ENCODE measurements around the gene THADA.

The THADA gene

DNA sequence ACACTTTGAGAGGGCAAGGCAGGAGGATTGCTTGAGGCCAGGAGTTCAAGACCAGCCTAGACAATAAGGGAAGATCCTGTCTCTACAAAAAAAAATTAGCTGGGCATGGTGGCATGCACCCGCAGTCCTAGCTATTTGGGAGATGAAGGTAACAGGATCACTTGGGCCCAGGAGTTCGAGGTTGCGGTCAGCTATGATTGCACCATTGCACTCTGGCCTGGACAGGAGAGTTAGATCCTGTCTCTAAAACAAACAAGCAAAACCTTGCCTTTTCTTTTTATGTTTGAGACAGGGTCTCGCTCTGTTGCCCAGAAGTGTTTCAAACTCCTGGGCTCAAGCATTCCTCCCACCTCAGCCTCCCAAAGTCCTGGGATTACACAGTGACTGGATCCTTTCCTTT lies 14.5 kb upstream of the THADA start:
- Histone ChIP-seq H3F3A (ENCODE audit: insufficient read depth) (no peaks in the 10 kb centered on the region), H4K20me1 (ENCODE audit: low read depth, low read length) (no peaks in the 10 kb centered on the region), H3K4me3 (ENCODE audit: insufficient read depth, low read length, poor library complexity, severe bottlenecking) (no peak overlapping the region), H2AFZ (ENCODE audit: low read depth, low read length, severe bottlenecking) (no peak overlapping the region), H3K9me2 (replicated peaks; ENCODE audit: insufficient read depth, low read length) (no peaks in the 10 kb centered on the region), H3K9ac (ENCODE audit: low read length) (no peak overlapping the region), H3K4me2 (ENCODE audit: low read depth, low read length, poor library complexity, severe bottlenecking) (no peak overlapping the region), H3K36me3 (ENCODE audit: low read length) (no peaks in the 10 kb centered on the region), H3K79me2 (ENCODE audit: insufficient read depth, low read length) (no peaks in the 10 kb centered on the region), H3K9me3 (ENCODE audit: insufficient read depth, low read length) (no peaks in the 10 kb centered on the region), H3K27me3 (ENCODE audit: low read length) (no peaks in the 10 kb centered on the region), H3K27ac (ENCODE audit: low read depth, low read length) (no peak overlapping the region)
- TF ChIP-seq, protein P1, sequence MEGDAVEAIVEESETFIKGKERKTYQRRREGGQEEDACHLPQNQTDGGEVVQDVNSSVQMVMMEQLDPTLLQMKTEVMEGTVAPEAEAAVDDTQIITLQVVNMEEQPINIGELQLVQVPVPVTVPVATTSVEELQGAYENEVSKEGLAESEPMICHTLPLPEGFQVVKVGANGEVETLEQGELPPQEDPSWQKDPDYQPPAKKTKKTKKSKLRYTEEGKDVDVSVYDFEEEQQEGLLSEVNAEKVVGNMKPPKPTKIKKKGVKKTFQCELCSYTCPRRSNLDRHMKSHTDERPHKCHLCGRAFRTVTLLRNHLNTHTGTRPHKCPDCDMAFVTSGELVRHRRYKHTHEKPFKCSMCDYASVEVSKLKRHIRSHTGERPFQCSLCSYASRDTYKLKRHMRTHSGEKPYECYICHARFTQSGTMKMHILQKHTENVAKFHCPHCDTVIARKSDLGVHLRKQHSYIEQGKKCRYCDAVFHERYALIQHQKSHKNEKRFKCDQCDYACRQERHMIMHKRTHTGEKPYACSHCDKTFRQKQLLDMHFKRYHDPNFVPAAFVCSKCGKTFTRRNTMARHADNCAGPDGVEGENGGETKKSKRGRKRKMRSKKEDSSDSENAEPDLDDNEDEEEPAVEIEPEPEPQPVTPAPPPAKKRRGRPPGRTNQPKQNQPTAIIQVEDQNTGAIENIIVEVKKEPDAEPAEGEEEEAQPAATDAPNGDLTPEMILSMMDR (IDR thresholded peaks at IDR 0.05; ENCODE audit: insufficient read depth, low read length, poor library complexity, severe bottlenecking), result no peak
- no peak for TF ChIP-seq EZH2phosphoT487 (conservative IDR thresholded peaks at IDR 0.05; ENCODE audit: low read length)

DNA sequence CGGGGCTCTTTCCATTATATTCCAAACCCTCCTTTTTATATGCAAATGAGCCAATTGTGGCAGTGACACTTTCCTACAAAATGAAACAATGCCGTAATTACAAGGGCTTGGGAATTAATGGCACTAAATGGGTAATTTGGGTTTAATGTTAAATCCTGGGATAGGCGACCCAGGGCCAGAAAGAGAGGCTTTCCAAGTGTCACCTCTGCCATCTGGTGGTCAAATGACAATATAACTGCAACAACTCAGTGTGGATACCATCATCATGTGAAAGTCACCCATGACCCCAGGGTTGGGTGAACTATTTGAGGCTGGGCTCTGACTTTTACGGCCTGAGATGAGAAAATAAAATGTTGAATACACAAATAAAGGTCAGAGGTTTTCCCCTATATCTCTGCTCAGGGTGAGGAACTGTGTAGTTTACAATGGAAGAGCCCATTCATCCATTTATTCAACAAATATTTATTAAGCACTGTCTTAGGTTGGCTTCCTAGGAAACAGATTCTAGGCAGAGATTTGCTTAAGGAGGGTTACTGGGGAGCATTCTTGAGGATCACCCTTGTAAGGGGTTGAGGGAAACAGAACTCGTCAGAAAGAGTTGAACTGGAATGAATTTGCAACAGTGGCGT lies 13.6 kb upstream of the THADA start:
- H3K9me2 ChIP-seq (replicated peaks; ENCODE audit: insufficient read depth, low read length), result no peaks in the 10 kb centered on the region
- H3K27ac ChIP-seq (ENCODE audit: low read depth, low read length), result no peak overlapping the region
- no peaks in the 10 kb centered on the region for H3K27me3 ChIP-seq (ENCODE audit: low read length)
- TF ChIP-seq, protein P1 (IDR thresholded peaks at IDR 0.05; ENCODE audit: insufficient read depth, low read length, poor library complexity, severe bottlenecking), result peak; percentile 73
- TF ChIP-seq EZH2phosphoT487 (conservative IDR thresholded peaks at IDR 0.05; ENCODE audit: low read length), result no peak
- no peak overlapping the region for H2AFZ ChIP-seq (ENCODE audit: low read depth, low read length, severe bottlenecking)
- no peaks in the 10 kb centered on the region for H3K9me3 ChIP-seq (ENCODE audit: insufficient read depth, low read length)
- no peak overlapping the region for H3K4me2 ChIP-seq (ENCODE audit: low read depth, low read length, poor library complexity, severe bottlenecking)
- H3K79me2 ChIP-seq (ENCODE audit: insufficient read depth, low read length), result no peaks in the 10 kb centered on the region
- no peaks in the 10 kb centered on the region for H3F3A ChIP-seq (ENCODE audit: insufficient read depth)
- H3K4me3 ChIP-seq (ENCODE audit: insufficient read depth, low read length, poor library complexity, severe bottlenecking), result no peak overlapping the region
- H3K9ac ChIP-seq (ENCODE audit: low read length), result no peak overlapping the region
- no peaks in the 10 kb centered on the region for H4K20me1 ChIP-seq (ENCODE audit: low read depth, low read length)
- no peaks in the 10 kb centered on the region for H3K36me3 ChIP-seq (ENCODE audit: low read length)

- Histone ChIP-seq H3K9ac (ENCODE audit: low read length) (no peak overlapping the region), H4K20me1 (ENCODE audit: low read depth, low read length) (no peaks in the 10 kb centered on the region), H2AFZ (ENCODE audit: low read depth, low read length, severe bottlenecking) (no peak overlapping the region), H3K9me2 (replicated peaks; ENCODE audit: insufficient read depth, low read length) (no peaks in the 10 kb centered on the region), H3K36me3 (ENCODE audit: low read length) (no peaks in the 10 kb centered on the region), H3K4me2 (ENCODE audit: low read depth, low read length, poor library complexity, severe bottlenecking) (no peak overlapping the region), H3F3A (ENCODE audit: insufficient read depth) (no peaks in the 10 kb centered on the region), H3K9me3 (ENCODE audit: insufficient read depth, low read length) (no peaks in the 10 kb centered on the region), H3K4me3 (ENCODE audit: insufficient read depth, low read length, poor library complexity, severe bottlenecking) (no peak overlapping the region), H3K79me2 (ENCODE audit: insufficient read depth, low read length) (no peaks in the 10 kb centered on the region), H3K27ac (ENCODE audit: low read depth, low read length) (no peak overlapping the region), H3K27me3 (ENCODE audit: low read length) (no peaks in the 10 kb centered on the region)
- TF ChIP-seq EZH2phosphoT487 (conservative IDR thresholded peaks at IDR 0.05; ENCODE audit: low read length), result no peak
- TF ChIP-seq, protein P1 (IDR thresholded peaks at IDR 0.05; ENCODE audit: insufficient read depth, low read length, poor library complexity, severe bottlenecking), result no peak
Observed at GRCh38 chr2:43605851-43606250, 10.0 kb upstream of the THADA start.
